HG03159 (cell line): Measurements from ENCODE around the gene HELQ.
A peak's percentile ranks its signal among the peaks of the same experiment; 100 is the strongest.

ENCODE experiments used
- ATAC-seq: cut with Tn5 transposase; IDR thresholded peaks from one replicate; pipeline ENCODE4 v1.9.1; 2021; ENCODE audit warnings: mild to moderate bottlenecking, moderate library complexity; ENCODE audit not compliant: unreplicated experiment

The HELQ gene

GRCh38 chr4:83371235-83371634 lies 84.4 kb downstream of the HELQ start:
- no peak for ATAC-seq

GRCh38 chr4:83370640-83370906 lies 85.0 kb downstream of the HELQ start:
- no peak for ATAC-seq

DNA sequence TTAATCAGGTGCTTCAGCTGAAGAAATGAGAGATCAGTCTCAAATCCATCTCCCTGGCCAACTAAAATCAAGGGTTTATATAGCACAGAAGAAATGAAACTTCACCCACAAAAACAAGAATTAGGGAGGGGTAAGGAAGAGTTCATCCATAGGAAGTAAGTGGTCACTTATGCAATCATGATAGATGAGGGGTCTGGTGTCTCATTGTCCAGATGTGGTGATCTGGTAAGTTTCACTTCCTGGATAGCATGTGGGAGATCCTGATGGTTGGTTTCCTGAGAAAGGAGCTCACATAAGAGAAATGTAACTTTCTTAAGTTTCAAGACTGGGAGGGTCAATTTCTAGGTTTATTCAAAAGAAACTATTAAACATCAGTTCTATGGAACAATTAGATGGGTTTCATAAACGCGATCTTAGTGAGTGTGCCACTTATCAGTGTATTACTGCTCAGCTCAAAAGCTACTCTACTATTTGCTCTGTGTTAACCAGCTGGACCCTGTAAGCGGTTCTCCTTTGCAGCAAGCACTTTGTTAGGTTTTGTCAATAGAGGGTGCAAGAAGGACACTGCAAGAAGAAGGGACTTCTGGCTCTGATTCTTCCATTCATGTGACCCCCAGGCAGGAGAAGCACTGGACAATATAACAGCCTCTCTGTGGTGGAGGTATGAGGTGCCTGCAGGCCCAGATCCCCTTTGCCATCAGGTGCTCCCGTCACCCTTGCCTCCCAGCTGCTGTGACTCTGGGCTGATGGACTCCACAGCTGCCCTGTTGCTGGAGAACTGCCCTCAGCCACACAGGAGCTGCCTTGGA lies 85.6 kb downstream of the HELQ start:
- no peak for ATAC-seq

DNA sequence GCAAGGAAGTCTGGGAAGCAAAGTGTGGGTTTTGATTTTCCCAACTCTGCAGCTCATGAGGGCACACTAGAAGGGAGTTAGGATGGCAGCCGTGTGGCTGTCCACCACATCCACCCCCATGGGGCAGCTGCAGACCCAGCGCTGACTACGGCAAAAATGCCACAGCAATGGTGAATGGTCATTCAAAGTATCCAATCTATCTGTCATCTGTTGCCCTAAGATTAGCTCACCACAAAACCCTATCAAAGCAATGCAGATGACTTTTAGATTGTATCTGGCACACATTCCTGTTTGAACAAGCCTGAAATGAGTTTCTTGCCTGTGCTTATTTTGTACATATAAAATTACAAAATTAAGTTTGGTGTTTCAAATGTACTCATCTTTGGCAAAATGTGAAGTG lies 91.3 kb downstream of the HELQ start:
- no peak for ATAC-seq

DNA sequence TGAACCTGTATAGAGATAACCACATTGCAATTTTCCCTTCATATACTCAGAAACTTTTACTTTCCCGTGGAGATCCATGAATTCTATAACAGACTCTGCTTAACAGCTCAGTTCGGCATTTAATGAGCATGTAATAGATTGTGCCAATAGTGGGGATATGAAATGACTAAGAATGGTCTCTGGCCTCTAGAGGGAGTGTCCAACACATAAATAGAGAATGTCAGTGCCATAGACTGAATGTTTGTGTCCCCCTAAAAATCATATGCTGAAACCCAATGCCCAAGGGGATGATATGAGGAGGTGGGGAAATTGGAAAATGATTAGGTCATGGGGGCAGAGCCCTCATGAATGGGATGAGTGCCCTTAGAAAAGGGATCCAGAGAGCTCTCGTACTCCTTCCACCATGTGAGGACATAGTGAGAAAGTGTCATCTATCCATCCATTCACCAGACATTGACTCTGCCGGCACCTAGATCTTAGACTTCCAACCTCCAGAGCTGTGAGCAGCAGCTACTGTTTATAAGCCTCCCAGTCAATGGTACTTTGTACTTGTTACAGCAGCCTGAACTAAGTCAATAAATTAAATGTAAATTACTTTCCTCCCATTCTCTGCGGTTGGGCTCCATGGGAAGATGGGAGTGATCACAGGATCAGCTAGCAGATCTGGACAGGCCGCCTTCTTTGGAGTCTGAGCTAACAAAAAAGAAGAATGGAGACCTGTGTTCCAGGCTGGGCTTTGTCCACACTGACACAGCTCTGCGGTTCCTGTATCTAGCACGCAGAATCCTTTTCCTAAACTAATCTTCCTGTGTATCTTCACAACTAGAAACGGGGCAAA lies 92.9 kb downstream of the HELQ start:
- ATAC-seq, result peak; percentile 63

DNA sequence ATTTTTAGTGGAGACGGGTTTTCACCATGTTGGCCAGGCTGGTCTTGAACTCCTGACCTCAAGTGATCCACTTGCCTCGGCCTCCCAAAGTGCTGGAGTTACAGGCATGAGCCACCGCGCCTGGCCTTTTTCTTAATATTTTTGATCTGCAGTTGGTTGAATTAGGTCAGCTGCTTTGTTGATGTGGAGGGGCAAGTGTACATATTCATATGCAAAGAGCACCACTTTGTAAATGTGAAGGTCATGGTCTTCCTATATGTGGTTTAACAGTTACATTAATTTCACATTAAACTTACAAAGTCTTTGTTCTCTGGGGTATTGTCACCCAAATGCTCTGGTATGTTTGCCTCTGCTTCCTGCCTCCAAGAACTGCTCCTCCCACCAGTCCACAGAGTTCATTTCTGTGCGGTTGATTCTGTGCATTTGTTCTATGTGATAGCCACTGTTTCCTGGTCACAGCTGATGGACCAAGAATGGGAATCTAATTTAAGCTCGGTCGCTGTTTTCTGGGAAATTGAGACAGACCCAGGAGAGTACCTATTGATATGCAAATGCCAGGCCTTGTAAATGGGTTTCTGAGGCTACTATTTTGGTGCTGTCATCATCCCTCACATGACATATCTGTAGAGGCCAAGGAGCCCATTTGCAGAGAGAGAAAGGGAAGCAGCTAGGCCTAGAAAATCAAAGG lies 94.1 kb downstream of the HELQ start:
- no peak for ATAC-seq

DNA sequence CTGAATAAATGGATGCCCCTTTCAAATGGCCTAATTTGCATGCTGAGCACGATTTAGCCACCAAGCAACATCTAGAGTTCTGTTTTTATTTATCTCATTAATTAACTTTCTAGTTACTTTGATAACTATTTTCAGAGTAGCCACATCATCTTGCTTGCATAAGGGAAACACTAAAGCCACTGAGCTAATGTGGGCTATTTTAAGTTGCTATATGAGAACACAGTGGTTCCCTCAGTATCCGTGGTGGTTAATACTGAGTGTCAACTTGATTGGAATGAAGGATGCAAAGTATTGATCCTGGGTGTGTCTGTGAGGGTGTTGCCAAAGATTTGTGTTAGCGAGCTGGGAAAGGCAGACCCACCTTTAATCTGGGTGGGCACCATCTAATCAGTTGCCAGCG lies 95.6 kb downstream of the HELQ start:
- no peak for ATAC-seq

GRCh38 chr4:83358410-83358809 lies 97.2 kb downstream of the HELQ start:
- ATAC-seq, result no peak
